K562 (cell line): Measurements from ENCODE around the gene GPR162. TPM values are rescaled to one million over a fixed set of nuclear protein-coding genes. Genes with fewer than 3 reads are reported as not detected.
A peak's percentile ranks its signal among the peaks of the same experiment; 100 is the strongest.

Source experiments
- ATAC-seq: fragments of 200-7000 bp; cut with Tn5 transposase; 3 replicates; pipeline ENCODE4 v1.9.1; 2020; ENCODE audit warnings: moderate library complexity
- BruUV-seq: library from RNA; stranded (reverse); fragments of 400-500 nt; replicated peaks from 2 replicates; lab custom pipeline; 2021; lab: Mats Ljungman, UMichigan
- CTCF ChIA-PET: fragments of 300-600 bp; formaldehyde crosslinking; extraction: SDS; loops from one replicate; lab custom pipeline; 2021; ENCODE audit warnings: low intra/inter-chr PET ratio; lab: Yijun Ruan, JAX
- POLR2A ChIA-PET: fragments of 300-600, 350-650 bp; sonication (Branson Sonifier 250); formaldehyde crosslinking; extraction: SDS; loops from one replicate; lab custom pipeline; 2021; ENCODE audit warnings: antibody characterized with exemption, inconsistent platforms; lab: Yijun Ruan, JAX
- DNase-seq, 4 experiments: peaks; one replicate each; pipeline versions ENCODE4 v3.0.0 to v3.0.0-alpha.2; 2011 to 2018; ENCODE audit warnings: low spot score in 3 of 4, mixed read lengths in 3 of 4; ENCODE audit errors: extremely low read depth in 1 of 4
- FAIRE-seq: peaks from 2 replicates; lab custom pipeline; 2011; peaks lifted over from hg19 to GRCh38; lab: Jason Lieb, UNC
- H2AFZ ChIP-seq: 2 replicates; pipeline ENCODE4 v1.6.0; 2011; ENCODE audit warnings: low read depth, low read length, control low read depth, inconsistent platforms
- H3K27ac ChIP-seq: fragments of 200-600 bp; 3 replicates; pipeline ENCODE4 v1.8.0; 2011; ENCODE audit warnings: low read depth, mild to moderate bottlenecking, control low read depth, inconsistent platforms, low read length, moderate library complexity, mixed read lengths; ENCODE audit errors: extremely low read depth
- H3K27me3 ChIP-seq, 2 experiments: fragments of 300-600 bp in 1 of 2; 2 replicates in 1 of 2; 3 replicates in 1 of 2; pipeline versions ENCODE4 v1.6.0 to v1.8.0; 2011; ENCODE audit warnings: inconsistent platforms in 2 of 2, low read length in 2 of 2, mild to moderate bottlenecking in 1 of 2, mixed read lengths in 1 of 2, moderate library complexity in 1 of 2; ENCODE audit not compliant: control insufficient read depth in 2 of 2, insufficient read depth in 2 of 2
- H3K36me3 ChIP-seq: fragments of 300-600 bp; 3 replicates; pipeline ENCODE4 v1.8.0; 2011; ENCODE audit warnings: mild to moderate bottlenecking, low read length, inconsistent platforms; ENCODE audit not compliant: control insufficient read depth, insufficient read depth
- H3K4me1 ChIP-seq, 2 experiments: fragments of 200-600 bp in 1 of 2; replicated peaks in 1 of 2; 2 replicates in 1 of 2; 3 replicates in 1 of 2; pipeline versions ENCODE4 v1.5.1 to v1.8.0; 2011; ENCODE audit warnings: inconsistent platforms in 2 of 2, low read length in 2 of 2, mild to moderate bottlenecking in 1 of 2, mixed read lengths in 1 of 2, moderate library complexity in 1 of 2; ENCODE audit not compliant: control insufficient read depth in 2 of 2, insufficient read depth in 2 of 2
- H3K4me2 ChIP-seq: 2 replicates; pipeline ENCODE4 v1.6.1; 2011; ENCODE audit warnings: low read length, control low read depth, inconsistent platforms, mixed read lengths; ENCODE audit not compliant: insufficient read depth
- H3K4me3 ChIP-seq: fragments of 200-600 bp; sonication (generic), shearing (Covaris generic); 2 replicates; pipeline ENCODE4 v1.5.1; 2016; ENCODE audit warnings: control low read depth, inconsistent platforms
- H3K79me2 ChIP-seq: fragments of 200-600 bp; 3 replicates; pipeline ENCODE4 v1.8.0; 2011; ENCODE audit warnings: low read length, inconsistent platforms; ENCODE audit not compliant: control insufficient read depth, insufficient read depth
- H3K9ac ChIP-seq, 2 experiments: 2 replicates each; pipeline versions ENCODE4 v1.6.0 to v1.6.1; 2011; ENCODE audit warnings: low read depth in 2 of 2, low read length in 2 of 2, control low read depth in 1 of 2, inconsistent platforms in 1 of 2, mild to moderate bottlenecking in 1 of 2, mixed read lengths in 1 of 2; ENCODE audit not compliant: insufficient read depth in 1 of 2
- H3K9me1 ChIP-seq: one replicate; pipeline ENCODE4 v1.6.0; 2011; ENCODE audit warnings: inconsistent platforms, mild to moderate bottlenecking, low read length, moderate library complexity; ENCODE audit not compliant: control insufficient read depth, insufficient read depth
- H3K9me3 ChIP-seq: replicated peaks from 2 replicates; pipeline ENCODE4 v1.5.1; 2011; ENCODE audit warnings: low read depth, low read length, inconsistent platforms; ENCODE audit not compliant: control insufficient read depth, insufficient read depth
- H4K20me1 ChIP-seq: replicated peaks from 2 replicates; pipeline ENCODE4 v1.6.1; 2011; ENCODE audit warnings: low read length, inconsistent platforms, mixed read lengths; ENCODE audit not compliant: control insufficient read depth, insufficient read depth
- C11orf30 ChIP-seq: fragments of 450-650 bp; IDR thresholded peaks from 2 replicates; pipeline ENCODE4 v1.6.1; 2016; ENCODE audit warnings: low read depth, mild to moderate bottlenecking
- EP300 ChIP-seq: IDR thresholded peaks from 2 replicates; pipeline ENCODE4 v1.6.1; 2012; ENCODE audit warnings: low read length, improper control_type of control experiment
- KAT8 ChIP-seq: fragments of 450-650 bp; IDR thresholded peaks from 2 replicates; pipeline ENCODE4 v1.6.1; 2016; ENCODE audit warnings: low read depth, mild to moderate bottlenecking
- KLF1 ChIP-seq: fragments of 450-650 bp; IDR thresholded peaks from 2 replicates; pipeline ENCODE4 v1.6.1; 2016; ENCODE audit warnings: missing genetic modification characterization, missing compliant biosample characterization
- MYNN ChIP-seq, 2 experiments: sonication (generic); formaldehyde crosslinking in 1 of 2; IDR thresholded peaks; 2 replicates each; pipeline versions ENCODE4 v1.5.0 to v1.6.1; 2016 to 2020; ENCODE audit warnings: antibody characterized with exemption in 1 of 2, missing genetic modification reagents in 1 of 2
- NFE2L1 ChIP-seq: fragments of 450-650 bp; IDR thresholded peaks from 2 replicates; pipeline ENCODE4 v1.6.1; 2016; ENCODE audit warnings: missing genetic modification characterization, low read depth, mild to moderate bottlenecking, missing compliant biosample characterization, moderate library complexity, borderline replicate concordance
- YBX1 ChIP-seq: fragments of 450-650 bp; IDR thresholded peaks from 2 replicates; pipeline ENCODE4 v1.7.1; 2016; ENCODE audit warnings: mild to moderate bottlenecking
- ZBTB33 ChIP-seq: sonication (generic); formaldehyde crosslinking; IDR thresholded peaks from 2 replicates; pipeline ENCODE4 v1.8.1; 2023; ENCODE audit warnings: mild to moderate bottlenecking, missing genetic modification reagents
- WGBS: fragments of 100-300 bp; shearing (Covaris generic); methylation state at CpG from one replicate; pipeline ENCODE4 v1.1.6; 2016; ENCODE audit warnings: low coverage, mixed read lengths; ENCODE audit not compliant: insufficient coverage; ENCODE audit errors: missing lambda C conversion rate; 5-methylcytosine and 5-hydroxymethylcytosine counted together
- in situ Hi-C: fragments of 300-500 bp; cut with MboI; formaldehyde crosslinking; loops from 4 replicates; pipeline ENCODE4 v1.15.0; 2018; ENCODE audit warnings: inconsistent platforms, mixed read lengths
- intact Hi-C: fragments of 100-400 bp; cut with micrococcal nuclease; formaldehyde crosslinking; loops from 2 replicates; pipeline ENCODE4 v1.14.2; 2022
- polyA plus RNA-seq, 8 experiments: library from polyadenylated mRNA; depleted of rRNA in 4 of 8; stranded (reverse) in 5 of 8; unstranded in 3 of 8; fragments of >200 nt; fragmentation: Nextera tagmentation in 2 of 8; fragmentation: Illumina TruSeq in 1 of 8; extraction: Ambion mirVana in 2 of 8; extraction: Trizol in 1 of 8; gene quantifications; 2 replicates each; pipeline versions ENCODE4 v1.2.1 to v1.2.3, GENCODE V29; 2011 to 2014; ENCODE audit warnings: inconsistent platforms in 1 of 8, missing spikeins in 1 of 8
- total RNA-seq, 7 experiments: library from RNA; depleted of rRNA in 6 of 7; stranded (reverse); fragments of >200 nt in 6 of 7; fragmentation: Illumina TruSeq in 2 of 7; extraction: Trizol in 2 of 7; gene quantifications; 2 replicates each; pipeline versions ENCODE4 v1.2.1 to v1.2.3, GENCODE V29; 2011 to 2021; ENCODE audit warnings: low replicate concordance in 1 of 7
- TF ChIP-seq, protein P1 (sequence below), 2 experiments: fragments of 450-650 bp; formaldehyde crosslinking in 1 of 2; IDR thresholded peaks; 2 replicates each; pipeline versions ENCODE4 v1.4.0 to v1.6.1; 2014 to 2020; ENCODE audit warnings: mild to moderate bottlenecking in 2 of 2, borderline replicate concordance in 1 of 2, low read depth in 1 of 2

The GPR162 gene
- total and polyA plus RNA-seq, 9 of the 15 experiments (the other 6 are each of a cell fraction or from before 2014, with no cell fraction given), result 0.65 to 1.8 (median 1.1) TPM; not detected in 2

- TF ChIP-seq ZBTB33 (CRISPR knock-in tag), result no peak
Measured at GRCh38 chr12:6818645-6819044, 3.0 kb upstream of the GPR162 start (continued).

- in situ Hi-C loops, result no loop called here
Measured at GRCh38 chr12:6819106-6820030, 2.3 kb upstream of the GPR162 start.

More at GRCh38 chr12:6819106-6820030, 2.3 kb upstream of the GPR162 start:
- Histone ChIP-seq H3K4me1 (peaks cover 8 to 15% of the 10 kb centered on the region in 2 experiments; a peak in 4 of 5 replicates), H3K27ac (no peak overlapping the region), H3K79me2 (no peaks in the 10 kb centered on the region), H3K4me3 (no peak overlapping the region), H3K36me3 (no peaks in the 10 kb centered on the region), H3K9me1 (no peaks in the 10 kb centered on the region), H3K27me3 (peaks cover 0 to 4% of the 10 kb centered on the region in 2 experiments; a peak in 1 of 5 replicates), H3K9ac (peak overlapping the region in 1 of 2 experiments; percentile 45; a peak in 2 of 4 replicates), H3K9me3 (no peaks in the 10 kb centered on the region), H2AFZ (no peak overlapping the region), H3K4me2 (no peak overlapping the region), H4K20me1 (no peaks in the 10 kb centered on the region)
- no TSS peak for BruUV-seq
- intact Hi-C loops, result loop anchor here (10.0 kb wide), 2 partner anchors 205 to 265 kb away; partner anchors contain the start of gene IFFO1
- CTCF ChIA-PET, result no interaction called here
- no peak for FAIRE-seq
- WGBS, result 56% methylated on average over 6 of the region's 13 CpGs
- POLR2A ChIA-PET, result no interaction called here
- no peak for ATAC-seq
- no peak for TF ChIP-seq NFE2L1 (tag)
- no peak for TF ChIP-seq KAT8
- TF ChIP-seq YBX1, result no peak
- no peak for TF ChIP-seq KLF1
- TF ChIP-seq MYNN (IDR thresholded peaks at IDR 0.05), result no peak
- TF ChIP-seq MYNN (CRISPR knock-in tag; IDR thresholded peaks at IDR 0.05), result no peak
- TF ChIP-seq, protein P1, sequence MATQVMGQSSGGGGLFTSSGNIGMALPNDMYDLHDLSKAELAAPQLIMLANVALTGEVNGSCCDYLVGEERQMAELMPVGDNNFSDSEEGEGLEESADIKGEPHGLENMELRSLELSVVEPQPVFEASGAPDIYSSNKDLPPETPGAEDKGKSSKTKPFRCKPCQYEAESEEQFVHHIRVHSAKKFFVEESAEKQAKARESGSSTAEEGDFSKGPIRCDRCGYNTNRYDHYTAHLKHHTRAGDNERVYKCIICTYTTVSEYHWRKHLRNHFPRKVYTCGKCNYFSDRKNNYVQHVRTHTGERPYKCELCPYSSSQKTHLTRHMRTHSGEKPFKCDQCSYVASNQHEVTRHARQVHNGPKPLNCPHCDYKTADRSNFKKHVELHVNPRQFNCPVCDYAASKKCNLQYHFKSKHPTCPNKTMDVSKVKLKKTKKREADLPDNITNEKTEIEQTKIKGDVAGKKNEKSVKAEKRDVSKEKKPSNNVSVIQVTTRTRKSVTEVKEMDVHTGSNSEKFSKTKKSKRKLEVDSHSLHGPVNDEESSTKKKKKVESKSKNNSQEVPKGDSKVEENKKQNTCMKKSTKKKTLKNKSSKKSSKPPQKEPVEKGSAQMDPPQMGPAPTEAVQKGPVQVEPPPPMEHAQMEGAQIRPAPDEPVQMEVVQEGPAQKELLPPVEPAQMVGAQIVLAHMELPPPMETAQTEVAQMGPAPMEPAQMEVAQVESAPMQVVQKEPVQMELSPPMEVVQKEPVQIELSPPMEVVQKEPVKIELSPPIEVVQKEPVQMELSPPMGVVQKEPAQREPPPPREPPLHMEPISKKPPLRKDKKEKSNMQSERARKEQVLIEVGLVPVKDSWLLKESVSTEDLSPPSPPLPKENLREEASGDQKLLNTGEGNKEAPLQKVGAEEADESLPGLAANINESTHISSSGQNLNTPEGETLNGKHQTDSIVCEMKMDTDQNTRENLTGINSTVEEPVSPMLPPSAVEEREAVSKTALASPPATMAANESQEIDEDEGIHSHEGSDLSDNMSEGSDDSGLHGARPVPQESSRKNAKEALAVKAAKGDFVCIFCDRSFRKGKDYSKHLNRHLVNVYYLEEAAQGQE (IDR thresholded peaks at IDR 0.05; ENCODE audit: borderline replicate concordance), result no peak
- TF ChIP-seq, protein P1 (CRISPR knock-in tag; IDR thresholded peaks at IDR 0.05; ENCODE audit: low read depth), result no peak
- no peak for TF ChIP-seq EP300
- no peak for TF ChIP-seq C11orf30
- no peak for DNase-seq
